IMR-90 (cell line): ENCODE data around the gene CDK18. TPM values are rescaled to one million over a fixed set of nuclear protein-coding genes. Genes with fewer than 3 reads are reported as not detected.

Experiments
- ATAC-seq: fragments of 200-7000 bp; cut with Tn5 transposase; 2 replicates; pipeline ENCODE4 v1.9.1; 2020; ENCODE audit warnings: low read depth, mild to moderate bottlenecking, moderate library complexity
- BruUV-seq: library from RNA; stranded (reverse); fragments of 400-500 nt; replicated peaks from 2 replicates; lab custom pipeline; 2021; lab: Mats Ljungman, UMichigan
- CTCF ChIA-PET: fragments of 300-600 bp; formaldehyde crosslinking; extraction: SDS; loops from one replicate; lab custom pipeline; 2021; ENCODE audit warnings: antibody characterized with exemption; lab: Yijun Ruan, JAX
- POLR2A ChIA-PET: fragments of 300-600 bp; sonication (Branson Sonifier 250); formaldehyde crosslinking; loops from one replicate; lab custom pipeline; 2022; ENCODE audit warnings: antibody characterized with exemption; ENCODE audit not compliant: unreplicated experiment; lab: Charles Lee
- DNase-seq: peaks from one replicate; pipeline ENCODE4 v3.0.0; 2013
- H2AFZ ChIP-seq: replicated peaks from 2 replicates; pipeline ENCODE3; 2013; ENCODE audit warnings: low read length, mild to moderate bottlenecking; ENCODE audit not compliant: poor library complexity
- H2AK5ac ChIP-seq: 2 replicates; pipeline ENCODE4 v1.6.1; 2013; ENCODE audit warnings: low read depth, low read length, inconsistent platforms
- H2AK9ac ChIP-seq: replicated peaks from 2 replicates; pipeline ENCODE3; 2013; ENCODE audit warnings: mild to moderate bottlenecking, low read depth, low read length, moderate library complexity; ENCODE audit not compliant: poor library complexity
- H2BK120ac ChIP-seq: 2 replicates; pipeline ENCODE4 v1.6.1; 2013; ENCODE audit warnings: low read depth, low read length, inconsistent platforms
- H2BK15ac ChIP-seq: 3 replicates; pipeline ENCODE4 v1.6.1; 2013; ENCODE audit warnings: low read depth, low read length, inconsistent platforms
- H2BK20ac ChIP-seq: 2 replicates; pipeline ENCODE4 v1.6.1; 2013; ENCODE audit warnings: low read depth, mild to moderate bottlenecking, inconsistent platforms, low read length, moderate library complexity
- H2BK5ac ChIP-seq: 2 replicates; pipeline ENCODE4 v1.6.1; 2013; ENCODE audit warnings: mild to moderate bottlenecking, low read depth, low read length, inconsistent platforms; ENCODE audit not compliant: poor library complexity, severe bottlenecking
- H3K14ac ChIP-seq: replicated peaks from 2 replicates; pipeline ENCODE4 v1.6.1; 2013; ENCODE audit warnings: low read depth, low read length, inconsistent platforms
- H3K18ac ChIP-seq: 2 replicates; pipeline ENCODE4 v1.6.1; 2013; ENCODE audit warnings: low read depth, low read length, control low read depth
- H3K23ac ChIP-seq: 2 replicates; pipeline ENCODE4 v1.6.1; 2013; ENCODE audit warnings: low read depth, low read length, inconsistent platforms
- H3K27ac ChIP-seq: 2 replicates; pipeline ENCODE4 v1.5.1; 2013; ENCODE audit warnings: mild to moderate bottlenecking, control low read depth, low read length; ENCODE audit not compliant: insufficient read depth
- H3K27me3 ChIP-seq: 2 replicates; pipeline ENCODE4 v1.6.1; 2013; ENCODE audit warnings: low read length; ENCODE audit not compliant: control insufficient read depth, insufficient read depth
- H3K36me3 ChIP-seq: 2 replicates; pipeline ENCODE4 v1.6.1; 2013; ENCODE audit warnings: low read length, mixed read lengths; ENCODE audit not compliant: control insufficient read depth, insufficient read depth
- H3K4ac ChIP-seq: 2 replicates; pipeline ENCODE4 v1.6.1; 2013; ENCODE audit warnings: low read depth, low read length, inconsistent platforms
- H3K4me1 ChIP-seq: 2 replicates; pipeline ENCODE4 v1.6.1; 2013; ENCODE audit warnings: low read length, mixed read lengths; ENCODE audit not compliant: control insufficient read depth, insufficient read depth
- H3K4me2 ChIP-seq: 2 replicates; pipeline ENCODE4 v1.6.1; 2013; ENCODE audit warnings: low read depth, mild to moderate bottlenecking, control low read depth, low read length, moderate library complexity
- H3K4me3 ChIP-seq: 2 replicates; pipeline ENCODE4 v1.5.1; 2013; ENCODE audit warnings: low read depth, mild to moderate bottlenecking, control low read depth, low read length, moderate library complexity; ENCODE audit not compliant: insufficient read depth
- H3K56ac ChIP-seq: 2 replicates; pipeline ENCODE4 v1.6.1; 2013; ENCODE audit warnings: low read length, inconsistent platforms; ENCODE audit not compliant: insufficient read depth; ENCODE audit errors: extremely low read depth
- H3K79me1 ChIP-seq, 2 experiments: 2 replicates each; pipeline ENCODE4 v1.6.1; 2013; ENCODE audit warnings: low read length in 2 of 2, inconsistent platforms in 1 of 2, low read depth in 1 of 2
- H3K9ac ChIP-seq: 2 replicates; pipeline ENCODE4 v1.6.1; 2013; ENCODE audit warnings: low read depth, low read length, control low read depth
- H3K9me1 ChIP-seq: 2 replicates; pipeline ENCODE4 v1.6.1; 2013; ENCODE audit warnings: low read length, inconsistent platforms; ENCODE audit not compliant: insufficient read depth
- H3K9me3 ChIP-seq: 2 replicates; pipeline ENCODE4 v1.6.1; 2013; ENCODE audit warnings: low read length; ENCODE audit not compliant: control insufficient read depth, insufficient read depth
- H4K20me1 ChIP-seq: 2 replicates; pipeline ENCODE4 v1.6.1; 2013; ENCODE audit warnings: low read length, inconsistent platforms; ENCODE audit not compliant: insufficient read depth
- H4K5ac ChIP-seq: 2 replicates; pipeline ENCODE4 v1.6.1; 2013; ENCODE audit warnings: mild to moderate bottlenecking, low read depth, low read length, control low read depth
- H4K8ac ChIP-seq, 2 experiments: 2 replicates each; pipeline ENCODE4 v1.6.1; 2013; ENCODE audit warnings: low read depth in 2 of 2, low read length in 2 of 2, control low read depth in 1 of 2, inconsistent platforms in 1 of 2
- H4K91ac ChIP-seq: 2 replicates; pipeline ENCODE4 v1.6.1; 2013; ENCODE audit warnings: low read depth, low read length, inconsistent platforms; ENCODE audit not compliant: insufficient read depth
- BHLHE40 ChIP-seq: fragments of 150-350 bp; IDR thresholded peaks from 2 replicates; pipeline ENCODE4 v1.6.1; 2016; ENCODE audit warnings: mild to moderate bottlenecking, low read depth, low read length
- FOS ChIP-seq: fragments of 150-350 bp; IDR thresholded peaks from 2 replicates; pipeline ENCODE4 v1.6.1; 2016; ENCODE audit warnings: low read depth, low read length
- MAFK ChIP-seq: IDR thresholded peaks from 2 replicates; pipeline ENCODE4 v1.6.1; 2012; ENCODE audit warnings: low read depth, low read length, improper control_type of control experiment
- MXI1 ChIP-seq: IDR thresholded peaks from 2 replicates; pipeline ENCODE4 v1.6.1; 2012; ENCODE audit warnings: low read depth, mild to moderate bottlenecking, low read length, moderate library complexity, borderline replicate concordance
- RCOR1 ChIP-seq: IDR thresholded peaks from 2 replicates; pipeline ENCODE4 v1.6.1; 2012; ENCODE audit warnings: mild to moderate bottlenecking, low read length, improper control_type of control experiment; ENCODE audit not compliant: insufficient replicate concordance
- WGBS, 2 experiments: methylation state at CpG; one replicate each; pipeline versions ENCODE4 v1.1.5 to v1.1.7; 2013; ENCODE audit warnings: missing lambda C conversion rate in 2 of 2; ENCODE audit not compliant: insufficient read length in 1 of 2; ENCODE audit errors: extremely low coverage in 2 of 2; 5-methylcytosine and 5-hydroxymethylcytosine counted together
- dilution Hi-C: fragments of 300-500 bp; cut with HindIII; formaldehyde crosslinking; loops from one replicate; pipeline ENCODE4 v1.14.3; 2018; ENCODE audit warnings: low sequenced_read_pairs; ENCODE audit not compliant: unreplicated experiment
- in situ Hi-C: fragments of 300-500 bp; cut with MboI; formaldehyde crosslinking; loops from 3 replicates; pipeline ENCODE4 v1.14.3; 2019; ENCODE audit warnings: low sequenced_read_pairs, inconsistent platforms, mixed read lengths
- intact Hi-C: fragments of 100-400 bp; cut with micrococcal nuclease; formaldehyde crosslinking; loops from 2 replicates; pipeline ENCODE4 v1.10.0; 2022
- polyA plus RNA-seq, 3 experiments: library from polyadenylated mRNA; depleted of rRNA; stranded (reverse); fragments of >200 nt; gene quantifications; 2 replicates each; pipeline ENCODE4 v1.2.3, GENCODE V29; 2012; ENCODE audit warnings: low replicate concordance in 1 of 3
- total RNA-seq: library from RNA; depleted of rRNA; stranded (reverse); fragments of >200 nt; gene quantifications from 2 replicates; pipeline ENCODE4 v1.2.3, GENCODE V29; 2012
- TF ChIP-seq, protein P1 (sequence below): fragments of 150-350 bp; IDR thresholded peaks from 2 replicates; pipeline ENCODE4 v1.6.1; 2017; ENCODE audit warnings: mild to moderate bottlenecking, antibody characterized with exemption, low read length, low read depth
- TF ChIP-seq, protein P2 (sequence below): fragments of 150-350 bp; IDR thresholded peaks from 2 replicates; pipeline ENCODE4 v1.6.1; 2016; ENCODE audit warnings: low read depth, mild to moderate bottlenecking, low read length, moderate library complexity, borderline replicate concordance
- TF ChIP-seq, protein P3 (sequence below): conservative IDR thresholded peaks from 2 replicates; pipeline ENCODE4 v1.5.1; 2012; ENCODE audit warnings: mild to moderate bottlenecking, low read depth, low read length, improper control_type of control experiment

The CDK18 gene
- total and polyA plus RNA-seq, 2 of the 4 experiments (the other 2 are of a cell fraction): 0.18 to 0.48 TPM

DNA sequence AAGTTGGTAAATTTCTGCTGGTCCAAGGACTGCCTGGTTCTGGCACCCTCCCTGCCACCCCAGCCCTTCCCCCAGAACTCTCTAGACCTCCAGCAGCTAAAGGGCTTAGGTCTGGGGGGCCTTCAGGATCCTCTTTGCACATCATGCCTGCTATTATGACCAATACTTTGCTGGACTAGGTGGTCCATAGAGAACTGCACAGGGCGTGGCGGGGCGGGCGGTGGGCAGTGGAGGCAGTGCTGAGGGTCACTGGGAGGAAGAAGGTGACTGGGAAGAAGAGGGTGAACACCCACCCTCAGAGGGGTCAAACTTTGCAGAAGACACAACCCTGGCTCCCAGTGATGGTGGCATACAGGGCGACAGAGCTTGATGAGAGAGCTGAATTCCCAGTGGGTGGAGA, 18.2 kb downstream of the CDK18 start:
- no peak overlapping the region for H4K5ac ChIP-seq
- no peaks in the 10 kb centered on the region for H3K36me3 ChIP-seq
- no peaks in the 10 kb centered on the region for H3K9me1 ChIP-seq
- H3K4me3 ChIP-seq: no peak overlapping the region
- no peak overlapping the region for H2BK5ac ChIP-seq
- dilution Hi-C loops: no loop called here
- no peak overlapping the region for H2AK9ac ChIP-seq
- no peak overlapping the region for H3K9ac ChIP-seq
- H2BK15ac ChIP-seq: no peak overlapping the region
- H4K91ac ChIP-seq: no peak overlapping the region
- in situ Hi-C loops: loop anchor here (5.0 kb wide), 2 partner anchors 35 to 185 kb away; no protein-coding TSS in a partner anchor
- no peak for DNase-seq
- TF ChIP-seq MXI1 (no peak), FOS (no peak), MAFK (no peak), RCOR1 (no peak), BHLHE40 (no peak)
- TF ChIP-seq, protein P1, sequence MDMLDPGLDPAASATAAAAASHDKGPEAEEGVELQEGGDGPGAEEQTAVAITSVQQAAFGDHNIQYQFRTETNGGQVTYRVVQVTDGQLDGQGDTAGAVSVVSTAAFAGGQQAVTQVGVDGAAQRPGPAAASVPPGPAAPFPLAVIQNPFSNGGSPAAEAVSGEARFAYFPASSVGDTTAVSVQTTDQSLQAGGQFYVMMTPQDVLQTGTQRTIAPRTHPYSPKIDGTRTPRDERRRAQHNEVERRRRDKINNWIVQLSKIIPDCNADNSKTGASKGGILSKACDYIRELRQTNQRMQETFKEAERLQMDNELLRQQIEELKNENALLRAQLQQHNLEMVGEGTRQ: no peak
- TF ChIP-seq, protein P2, sequence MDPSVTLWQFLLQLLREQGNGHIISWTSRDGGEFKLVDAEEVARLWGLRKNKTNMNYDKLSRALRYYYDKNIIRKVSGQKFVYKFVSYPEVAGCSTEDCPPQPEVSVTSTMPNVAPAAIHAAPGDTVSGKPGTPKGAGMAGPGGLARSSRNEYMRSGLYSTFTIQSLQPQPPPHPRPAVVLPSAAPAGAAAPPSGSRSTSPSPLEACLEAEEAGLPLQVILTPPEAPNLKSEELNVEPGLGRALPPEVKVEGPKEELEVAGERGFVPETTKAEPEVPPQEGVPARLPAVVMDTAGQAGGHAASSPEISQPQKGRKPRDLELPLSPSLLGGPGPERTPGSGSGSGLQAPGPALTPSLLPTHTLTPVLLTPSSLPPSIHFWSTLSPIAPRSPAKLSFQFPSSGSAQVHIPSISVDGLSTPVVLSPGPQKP: no peak
- TF ChIP-seq, protein P3, sequence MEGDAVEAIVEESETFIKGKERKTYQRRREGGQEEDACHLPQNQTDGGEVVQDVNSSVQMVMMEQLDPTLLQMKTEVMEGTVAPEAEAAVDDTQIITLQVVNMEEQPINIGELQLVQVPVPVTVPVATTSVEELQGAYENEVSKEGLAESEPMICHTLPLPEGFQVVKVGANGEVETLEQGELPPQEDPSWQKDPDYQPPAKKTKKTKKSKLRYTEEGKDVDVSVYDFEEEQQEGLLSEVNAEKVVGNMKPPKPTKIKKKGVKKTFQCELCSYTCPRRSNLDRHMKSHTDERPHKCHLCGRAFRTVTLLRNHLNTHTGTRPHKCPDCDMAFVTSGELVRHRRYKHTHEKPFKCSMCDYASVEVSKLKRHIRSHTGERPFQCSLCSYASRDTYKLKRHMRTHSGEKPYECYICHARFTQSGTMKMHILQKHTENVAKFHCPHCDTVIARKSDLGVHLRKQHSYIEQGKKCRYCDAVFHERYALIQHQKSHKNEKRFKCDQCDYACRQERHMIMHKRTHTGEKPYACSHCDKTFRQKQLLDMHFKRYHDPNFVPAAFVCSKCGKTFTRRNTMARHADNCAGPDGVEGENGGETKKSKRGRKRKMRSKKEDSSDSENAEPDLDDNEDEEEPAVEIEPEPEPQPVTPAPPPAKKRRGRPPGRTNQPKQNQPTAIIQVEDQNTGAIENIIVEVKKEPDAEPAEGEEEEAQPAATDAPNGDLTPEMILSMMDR: no peak
- no peak for ATAC-seq
- peaks cover 3% of the 10 kb centered on the region; the same call in 1 of the 2 replicates for H3K4me1 ChIP-seq
- ChIA-PET CTCF (interaction anchor here (3.9 kb wide), 1 partner anchor 36 kb away, joined by 52 read pairs; no protein-coding TSS in a partner anchor), POLR2A (no interaction called here)
- no peak overlapping the region for H2AFZ ChIP-seq
- no peak overlapping the region for H3K27ac ChIP-seq
- H3K79me1 ChIP-seq: no peaks in the 10 kb centered on the region
- no peaks in the 10 kb centered on the region for H4K20me1 ChIP-seq
- H3K27me3 ChIP-seq: peaks cover 35% of the 10 kb centered on the region
- H3K14ac ChIP-seq: no peak overlapping the region
- no peak overlapping the region for H3K4me2 ChIP-seq
- no peak overlapping the region for H2AK5ac ChIP-seq
- no peak overlapping the region for H3K23ac ChIP-seq
- H4K8ac ChIP-seq: no peak overlapping the region
- no TSS peak for BruUV-seq
- no peaks in the 10 kb centered on the region for H3K9me3 ChIP-seq
- H2BK120ac ChIP-seq: no peak overlapping the region
- no CpG with 5 or more reads among the region's 5 CpGs for WGBS, 2 experiments
- H2BK20ac ChIP-seq: no peak overlapping the region
- no peak overlapping the region for H3K56ac ChIP-seq
- intact Hi-C loops: no loop called here
- no peak overlapping the region for H3K4ac ChIP-seq
- no peak overlapping the region for H3K18ac ChIP-seq
